Upper lobe of right lung (tissue), 1 donor: ENCODE measurements around the gene FBRSL1. TPM values are rescaled to one million over a fixed set of nuclear protein-coding genes. Genes with fewer than 3 reads are reported as not detected.

ENCODE experiments used
- ATAC-seq: fragments of 200-7000 bp; cut with Tn5 transposase; one replicate; pipeline ENCODE4 v1.9.1; 2020; ENCODE audit warnings: mild to moderate bottlenecking, moderate library complexity
- DNase-seq: peaks from one replicate; pipeline ENCODE4 v3.0.0-alpha.2; 2020
- H3K27ac ChIP-seq: fragments of 200-600 bp; one replicate; pipeline ENCODE4 v1.8.0; 2022
- H3K27me3 ChIP-seq: fragments of 200-600 bp; one replicate; pipeline ENCODE4 v1.8.0; 2022; ENCODE audit warnings: mild to moderate bottlenecking
- H3K36me3 ChIP-seq: fragments of 200-600 bp; one replicate; pipeline ENCODE4 v1.8.0; 2022
- H3K4me1 ChIP-seq: fragments of 200-600 bp; one replicate; pipeline ENCODE4 v1.8.0; 2022
- H3K4me3 ChIP-seq: fragments of 200-600 bp; one replicate; pipeline ENCODE4 v1.8.0; 2022; ENCODE audit warnings: mild to moderate bottlenecking
- H3K9me3 ChIP-seq: fragments of 200-600 bp; one replicate; pipeline ENCODE4 v1.8.0; 2022
- CTCF ChIP-seq: fragments of 200-600 bp; IDR thresholded peaks from one replicate; pipeline ENCODE4 v1.8.0; 2022; ENCODE audit warnings: antibody characterized with exemption
- intact Hi-C: fragments of 100-400 bp; cut with DNase I; formaldehyde crosslinking; loops from one replicate; pipeline ENCODE4 v1.11.0; 2022
- total RNA-seq: library from RNA; stranded (reverse); fragmentation: NEBNext Ultra II Directional; extraction: Animal tissue kit (Norgen Biotek cat#: 25700); gene quantifications from one replicate; pipeline ENCODE4 v1.2.1, GENCODE V29; 2021
- donor health status: DM: no; HTN: yes; CAD: no; lungs with severe emphysema.

The FBRSL1 gene
- total RNA-seq, 1 donor from 2014 or later = 49.5 TPM

GRCh38 chr12:132492951-132493350 is 3.0 kb downstream of the FBRSL1 start:
- DNase-seq (no peak), ATAC-seq (no peak)
- peaks cover 60% of the 10 kb centered on the region for H3K4me1 ChIP-seq
- H3K27ac ChIP-seq = no peak overlapping the region
- no peaks in the 10 kb centered on the region for H3K9me3 ChIP-seq
- H3K27me3 ChIP-seq = no peaks in the 10 kb centered on the region
- no peak for TF ChIP-seq CTCF
- H3K36me3 ChIP-seq = no peaks in the 10 kb centered on the region
- no peak overlapping the region for H3K4me3 ChIP-seq
- intact Hi-C loops = no loop called here

- no peak for TF ChIP-seq CTCF
- Histone ChIP-seq H3K27me3 (no peaks in the 10 kb centered on the region), H3K4me1 (peaks cover 54% of the 10 kb centered on the region), H3K4me3 (no peak overlapping the region), H3K9me3 (no peaks in the 10 kb centered on the region), H3K27ac (no peak overlapping the region), H3K36me3 (no peaks in the 10 kb centered on the region)
- ATAC-seq (no peak), DNase-seq (no peak)
- intact Hi-C loops = no loop called here
Observed at GRCh38 chr12:132493482-132494178, 3.7 kb downstream of the FBRSL1 start.

- H3K4me3 ChIP-seq = no peak overlapping the region
- no peaks in the 10 kb centered on the region for H3K36me3 ChIP-seq
- no peaks in the 10 kb centered on the region for H3K9me3 ChIP-seq
- no peak for TF ChIP-seq CTCF
- no peak for ATAC-seq
- intact Hi-C loops = no loop called here
- no peak for DNase-seq
- no peak overlapping the region for H3K27ac ChIP-seq
- H3K4me1 ChIP-seq = peaks cover 50% of the 10 kb centered on the region
- no peaks in the 10 kb centered on the region for H3K27me3 ChIP-seq
Observed at GRCh38 chr12:132494294-132495164, 4.6 kb downstream of the FBRSL1 start.

GRCh38 chr12:132495165-132495544 is 5.2 kb downstream of the FBRSL1 start:
- DNase-seq (no peak), ATAC-seq (no peak)
- Histone ChIP-seq H3K4me3 (no peak overlapping the region), H3K9me3 (no peaks in the 10 kb centered on the region), H3K36me3 (no peaks in the 10 kb centered on the region), H3K27me3 (no peaks in the 10 kb centered on the region), H3K27ac (no peak overlapping the region), H3K4me1 (peaks cover 50% of the 10 kb centered on the region)
- intact Hi-C loops = no loop called here
- TF ChIP-seq CTCF = no peak

GRCh38 chr12:132495629-132496357 is 5.8 kb downstream of the FBRSL1 start:
- Histone ChIP-seq H3K4me3 (no peak overlapping the region), H3K27ac (no peak overlapping the region), H3K4me1 (peaks cover 50% of the 10 kb centered on the region), H3K36me3 (no peaks in the 10 kb centered on the region), H3K27me3 (no peaks in the 10 kb centered on the region), H3K9me3 (no peaks in the 10 kb centered on the region)
- TF ChIP-seq CTCF = no peak
- no peak for DNase-seq
- no peak for ATAC-seq
- intact Hi-C loops = no loop called here
